Muscle of arm (tissue), 12 donors: Measurements from ENCODE around the gene SEC63. TPM values are rescaled to one million over a fixed set of nuclear protein-coding genes. Genes with fewer than 3 reads are reported as not detected.
"Not testable (repeated sequence)": the region's sequence is repeated elsewhere in the genome, so short reads cannot be mapped to it uniquely, and the experiment has no call there.

Source experiments
- DNase-seq: peaks from one replicate; pipeline ENCODE4 v3.0.0-alpha.2; 2013
- polyA plus RNA-seq, 12 donors: library from polyadenylated mRNA; unstranded; fragments of 120-200 nt; gene quantifications; one replicate each; pipeline ENCODE4 v1.2.1, GENCODE V29; 2013; ENCODE audit not compliant: insufficient read length in 12 of 12

Gene SEC63
- polyA plus RNA-seq, 12 donors = 55.4 to 129 (median 87.2) TPM; not detected in 1

DNA sequence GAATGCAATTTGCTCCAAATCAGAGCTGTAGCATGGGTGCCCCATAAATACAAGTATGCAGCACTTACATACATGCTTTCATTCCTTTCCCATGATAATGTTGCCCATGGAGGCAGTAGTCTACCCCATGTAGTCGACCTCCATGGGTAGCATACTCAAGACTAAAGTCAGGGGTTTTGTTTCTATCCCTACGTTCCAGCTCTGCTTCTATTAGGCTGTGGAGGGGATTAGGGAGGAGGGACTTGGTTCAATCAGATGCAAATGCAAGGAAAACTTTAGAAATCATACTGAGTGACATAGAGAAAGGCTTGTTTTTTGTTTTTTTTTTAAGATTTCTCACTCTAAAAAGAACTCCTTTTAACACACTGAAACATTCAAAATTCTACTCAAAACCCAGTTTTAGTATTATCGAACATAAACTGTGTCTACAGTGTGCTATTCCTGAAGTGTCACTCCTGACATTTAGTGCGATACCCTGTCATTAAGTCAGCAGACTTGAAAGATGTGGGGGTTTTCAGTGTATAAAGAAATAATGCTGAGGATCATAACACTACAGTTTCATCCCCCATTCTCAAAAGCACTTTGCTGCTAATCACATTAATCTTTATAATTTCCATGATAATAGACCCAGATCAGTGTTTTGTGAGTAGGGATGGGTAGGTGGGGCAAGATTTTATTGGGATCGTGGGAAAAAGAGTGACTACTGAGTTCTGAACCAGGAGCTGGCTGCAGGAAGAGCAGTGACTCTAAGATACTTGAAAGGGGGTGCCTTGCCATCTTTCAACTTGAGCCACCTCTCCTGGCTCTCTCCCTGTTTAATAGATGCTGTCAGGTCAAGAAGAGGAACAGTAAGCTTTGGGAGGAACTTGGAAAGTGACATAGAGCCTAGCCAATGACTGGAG, 93.5 kb downstream of the SEC63 start:
- DNase-seq = no peak

DNA sequence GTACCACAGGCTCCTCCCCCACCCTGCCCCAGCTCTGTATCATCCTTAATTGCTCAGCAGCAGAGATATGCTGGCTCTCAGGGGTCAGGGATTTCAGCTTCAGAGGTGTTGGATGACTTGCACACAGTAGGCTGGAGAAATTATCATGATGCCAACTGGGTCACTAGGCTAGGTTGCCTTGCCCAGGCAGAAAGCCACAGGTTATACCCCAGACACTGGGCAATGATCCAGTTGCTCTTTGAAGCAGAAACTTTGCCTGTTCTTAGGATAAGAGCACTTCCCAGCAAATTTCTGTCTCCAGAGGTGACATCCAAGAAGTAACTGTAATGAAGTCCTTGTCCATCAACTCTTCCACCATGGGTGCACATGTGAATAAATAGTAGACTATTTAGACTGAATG, 95.6 kb downstream of the SEC63 start:
- DNase-seq = no peak

- not testable (repeated sequence) for DNase-seq
Observed at GRCh38 chr6:107860963-107861362, 97.0 kb downstream of the SEC63 start.

DNA sequence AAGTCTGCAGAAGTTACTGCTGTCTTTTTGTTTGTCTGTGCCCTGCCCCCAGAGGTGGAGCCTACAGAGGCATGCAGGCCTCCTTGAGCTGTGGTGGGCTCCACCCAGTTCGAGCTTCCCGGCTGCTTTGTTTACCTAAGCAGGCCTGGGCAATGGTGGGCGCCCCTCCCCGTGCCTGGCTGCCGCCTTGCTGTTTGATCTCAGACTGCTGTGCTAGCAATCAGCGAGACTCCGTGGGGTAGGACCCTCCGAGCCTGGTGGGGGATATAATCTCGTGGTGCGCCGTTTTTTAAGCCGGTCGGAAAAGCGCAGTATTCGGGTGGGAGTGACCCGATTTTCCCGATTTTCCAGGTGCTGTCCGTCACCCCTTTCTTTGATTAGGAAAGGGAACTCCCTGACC, 97.9 kb downstream of the SEC63 start:
- not testable (repeated sequence) for DNase-seq

DNA sequence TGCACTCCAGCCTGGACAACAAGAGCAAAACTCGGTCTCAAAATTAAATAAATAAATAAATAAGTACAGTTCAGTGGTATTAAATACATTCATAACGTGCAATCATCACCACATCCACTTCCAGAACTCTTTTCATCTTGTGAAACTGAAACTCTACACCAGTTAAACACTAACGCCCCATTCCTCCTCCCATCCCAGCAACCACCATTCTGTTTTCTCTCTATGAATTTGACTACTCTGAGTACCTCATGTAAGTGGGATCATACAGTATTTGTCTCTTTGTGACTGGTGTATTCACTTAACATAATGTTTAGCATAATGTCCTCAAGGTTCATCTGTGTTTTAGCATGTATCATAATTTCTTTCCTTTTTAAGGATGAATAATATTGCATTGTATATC, 104.8 kb downstream of the SEC63 start:
- no peak for DNase-seq

- DNase-seq = no peak
Observed at GRCh38 chr6:107849325-107849724, 108.7 kb downstream of the SEC63 start.

DNA sequence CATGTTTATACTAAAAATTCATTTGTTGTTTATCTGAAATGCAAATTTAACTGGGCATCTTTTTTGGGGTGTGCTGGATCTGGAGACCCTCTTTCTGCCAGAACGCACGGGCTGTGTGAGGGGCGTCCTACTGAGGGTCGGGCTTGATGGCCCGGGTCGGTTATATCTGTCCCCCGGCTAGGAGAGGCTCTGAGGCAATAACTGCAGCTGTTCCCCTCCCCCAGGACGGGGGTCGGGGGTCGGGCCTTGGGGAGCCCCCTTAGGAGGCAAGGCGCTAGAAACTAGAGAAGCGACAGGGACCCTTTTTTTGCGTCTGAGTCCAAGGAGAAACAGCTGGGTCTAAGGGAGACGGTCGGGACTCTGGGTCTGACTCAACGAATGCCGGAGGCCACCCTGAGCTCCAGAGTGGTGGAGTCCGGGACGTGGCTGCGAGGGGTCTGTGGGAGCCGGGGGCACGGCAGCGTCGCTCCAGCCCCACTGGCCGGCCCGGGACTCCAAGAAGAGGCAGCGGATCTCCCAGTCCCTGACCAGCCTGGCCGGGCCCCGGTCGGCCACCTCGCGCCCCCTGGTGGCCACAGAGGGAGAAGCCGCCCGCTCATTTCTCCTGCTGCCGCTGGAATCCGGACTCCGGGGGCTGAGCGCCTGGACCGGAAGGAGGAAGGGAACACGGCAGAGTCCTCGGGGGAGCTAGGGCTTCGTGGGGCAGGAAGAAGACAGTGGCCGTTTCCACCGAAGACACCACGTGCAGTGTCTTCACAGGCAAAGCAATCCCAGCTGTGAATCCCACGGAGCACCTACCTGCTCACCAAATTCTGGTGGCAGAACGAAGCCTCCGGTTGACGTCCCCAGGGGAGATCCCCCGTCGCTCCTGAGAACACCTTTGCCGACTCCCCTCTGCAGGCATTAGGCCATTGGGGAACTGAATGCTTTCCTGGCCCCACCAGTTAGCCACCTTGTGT, 109.9 kb downstream of the SEC63 start:
- peak; percentile 84 for DNase-seq

- no peak for DNase-seq
Observed at GRCh38 chr6:107846262-107846795, 111.7 kb downstream of the SEC63 start.

- DNase-seq = no peak
Observed at GRCh38 chr6:107845777-107846176, 112.2 kb downstream of the SEC63 start.

DNA sequence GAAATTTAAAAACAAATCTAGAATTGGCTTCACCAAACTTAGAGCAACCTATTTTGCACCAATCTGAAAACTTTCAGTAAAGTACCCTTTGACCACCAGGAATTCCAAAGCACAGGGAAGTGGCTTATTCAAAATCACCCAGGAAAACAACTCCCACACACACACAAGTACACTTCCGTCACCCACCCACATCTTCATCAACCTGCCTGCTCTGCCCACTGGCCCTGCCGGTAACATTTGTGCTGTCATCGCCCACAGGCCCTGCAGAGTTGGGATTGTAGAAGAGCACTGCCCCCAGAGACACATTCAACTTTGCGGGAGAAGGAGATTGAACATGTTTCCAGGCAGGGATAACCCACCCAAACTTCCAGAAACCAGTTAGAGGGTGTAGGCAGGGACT, 114.6 kb downstream of the SEC63 start:
- no peak for DNase-seq

GRCh38 chr6:107841275-107841670, 116.7 kb downstream of the SEC63 start:
- no peak for DNase-seq

GRCh38 chr6:107840636-107841274, 117.3 kb downstream of the SEC63 start:
- no peak for DNase-seq

DNA sequence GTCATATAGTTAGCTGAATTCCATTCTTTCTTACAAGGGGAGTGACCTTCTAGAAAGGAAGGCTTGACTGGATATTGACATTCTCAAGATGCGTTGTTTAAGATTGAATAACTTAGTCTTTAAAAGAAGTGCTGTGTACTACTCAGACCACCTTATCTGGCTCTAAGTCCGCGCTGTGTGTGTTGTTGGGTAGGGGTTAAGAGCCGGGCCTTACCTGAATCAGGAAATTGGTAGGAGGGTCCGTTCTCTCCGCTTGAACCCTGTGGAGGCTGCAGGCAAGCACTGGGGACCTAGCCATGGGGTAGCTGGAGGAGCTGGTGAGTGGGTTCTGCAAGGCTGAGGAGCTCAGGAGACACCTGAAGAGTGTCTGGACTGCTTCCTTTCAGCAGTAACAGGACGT, 124.9 kb downstream of the SEC63 start:
- no peak for DNase-seq

DNA sequence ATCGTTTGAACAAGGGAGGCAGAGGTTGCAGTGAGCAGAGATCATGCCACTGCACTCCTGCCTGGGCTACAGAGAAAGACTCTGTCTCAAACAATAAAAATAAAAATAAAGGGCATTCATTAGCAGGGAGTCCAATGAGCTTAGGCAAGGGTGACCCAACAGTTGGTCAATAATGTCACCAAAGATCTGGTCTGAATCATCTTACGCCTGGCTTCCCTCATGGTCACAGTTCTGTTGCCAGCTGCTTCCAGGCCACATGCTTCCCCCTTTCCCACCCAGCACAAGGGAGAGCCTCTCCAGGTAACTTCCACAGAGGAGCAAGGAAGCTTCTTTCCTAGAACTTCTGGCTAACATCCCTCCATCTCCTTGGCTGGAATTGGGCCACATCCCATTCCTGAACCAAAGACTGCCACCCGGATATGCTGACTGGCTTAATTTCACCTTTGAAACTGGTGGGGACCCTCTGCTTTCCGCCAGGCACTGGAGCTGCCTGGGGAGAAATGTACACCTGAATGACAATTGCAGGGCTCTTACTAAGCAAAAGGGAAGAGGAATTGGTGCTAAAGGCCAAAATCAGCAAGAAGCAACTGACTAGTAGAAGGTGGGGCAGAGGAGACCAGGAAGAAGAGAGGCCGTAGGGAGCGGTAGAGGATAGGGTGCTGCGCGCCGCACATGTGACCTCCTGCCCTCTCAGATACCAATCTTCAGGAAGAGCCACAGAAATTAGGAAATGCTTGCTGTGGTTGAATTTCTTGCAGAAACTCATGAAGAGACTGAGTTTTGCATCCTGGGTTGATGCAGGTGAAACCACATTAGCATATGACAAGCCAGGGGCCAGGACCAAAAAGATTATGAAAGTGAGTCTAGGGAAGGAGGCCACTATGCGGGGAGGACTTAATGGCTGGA, 125.6 kb downstream of the SEC63 start:
- no peak for DNase-seq

DNA sequence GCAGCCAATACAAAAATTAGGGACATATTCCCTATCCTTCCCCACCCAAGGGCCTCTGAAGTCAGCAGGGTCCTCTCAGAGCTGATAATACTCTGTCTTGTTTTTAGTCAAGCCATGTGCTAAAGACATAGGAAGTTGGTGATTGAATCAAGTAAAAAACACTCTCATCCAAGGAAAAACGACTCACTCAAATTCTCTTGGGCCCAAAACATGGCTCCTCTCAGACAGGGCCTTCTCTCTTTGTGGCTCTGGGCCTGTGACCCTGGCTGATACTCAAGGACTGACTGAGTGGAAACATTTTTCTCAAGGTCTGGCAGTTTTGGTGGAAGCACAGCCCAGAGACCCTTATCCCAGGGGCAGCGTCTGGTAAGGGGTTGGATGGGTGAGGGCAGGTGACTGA, 127.9 kb downstream of the SEC63 start:
- DNase-seq = no peak

GRCh38 chr6:107827541-107827940, 130.5 kb downstream of the SEC63 start:
- DNase-seq = no peak

- no peak for DNase-seq
Observed at GRCh38 chr6:107823047-107823557, 134.9 kb downstream of the SEC63 start.

- DNase-seq = no peak
Observed at GRCh38 chr6:107822176-107823046, 135.6 kb downstream of the SEC63 start.

GRCh38 chr6:107821591-107821990, 136.4 kb downstream of the SEC63 start:
- no peak for DNase-seq
